Fibroblast of lung (primary cell): ENCODE data around the gene AZU1.

Experiments used
- EZH2 ChIP-seq: IDR thresholded peaks from 2 replicates; pipeline ENCODE4 v1.5.1; 2012; ENCODE audit warnings: low read length, control low read depth, mild to moderate bottlenecking; ENCODE audit errors: missing control alignments
- TF ChIP-seq, protein P1 (sequence below), 2 donors: IDR thresholded peaks in 1 of 2; conservative IDR thresholded peaks in 1 of 2; 1 replicate in 1 of 2; 2 replicates in 1 of 2; pipeline ENCODE4 v1.5.1; 2011 to 2012; ENCODE audit warnings: low read length in 2 of 2, control low read depth in 1 of 2, inconsistent platforms in 1 of 2, low read depth in 1 of 2, mild to moderate bottlenecking in 1 of 2

DNA sequence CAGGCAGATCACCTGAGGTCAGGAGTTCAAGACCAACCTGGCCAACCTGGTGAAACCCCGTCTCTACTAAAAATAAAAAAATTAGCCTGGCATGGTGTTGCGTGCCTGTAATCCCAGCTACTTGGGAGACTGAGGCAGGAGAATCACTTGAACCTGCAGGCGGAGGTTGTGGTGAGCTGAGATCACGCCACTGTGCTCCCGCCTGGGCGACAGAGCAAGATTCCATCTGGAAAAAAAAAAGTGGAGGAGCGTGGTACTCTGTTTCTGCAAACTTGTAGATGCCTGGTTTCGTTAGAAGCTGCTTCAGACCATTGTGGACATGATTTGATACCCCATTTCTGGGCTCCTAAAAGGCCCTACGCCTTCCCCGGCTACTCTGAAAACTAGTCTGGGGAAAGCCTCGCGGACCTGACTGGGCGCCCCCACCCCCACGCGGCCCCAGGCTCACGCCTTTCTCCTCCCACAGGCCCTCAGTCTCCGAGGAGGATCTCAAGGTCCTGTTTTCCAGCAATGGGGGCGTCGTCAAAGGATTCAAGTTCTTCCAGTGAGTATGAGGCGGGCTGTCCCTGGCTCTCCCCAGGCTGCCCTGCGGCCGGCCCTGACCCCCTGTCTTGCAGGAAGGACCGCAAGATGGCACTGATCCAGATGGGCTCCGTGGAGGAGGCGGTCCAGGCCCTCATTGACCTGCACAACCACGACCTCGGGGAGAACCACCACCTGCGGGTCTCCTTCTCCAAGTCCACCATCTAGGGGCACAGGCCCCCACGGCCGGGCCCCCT lies 17.4 kb upstream of the AZU1 start:
- TF ChIP-seq, protein P1, sequence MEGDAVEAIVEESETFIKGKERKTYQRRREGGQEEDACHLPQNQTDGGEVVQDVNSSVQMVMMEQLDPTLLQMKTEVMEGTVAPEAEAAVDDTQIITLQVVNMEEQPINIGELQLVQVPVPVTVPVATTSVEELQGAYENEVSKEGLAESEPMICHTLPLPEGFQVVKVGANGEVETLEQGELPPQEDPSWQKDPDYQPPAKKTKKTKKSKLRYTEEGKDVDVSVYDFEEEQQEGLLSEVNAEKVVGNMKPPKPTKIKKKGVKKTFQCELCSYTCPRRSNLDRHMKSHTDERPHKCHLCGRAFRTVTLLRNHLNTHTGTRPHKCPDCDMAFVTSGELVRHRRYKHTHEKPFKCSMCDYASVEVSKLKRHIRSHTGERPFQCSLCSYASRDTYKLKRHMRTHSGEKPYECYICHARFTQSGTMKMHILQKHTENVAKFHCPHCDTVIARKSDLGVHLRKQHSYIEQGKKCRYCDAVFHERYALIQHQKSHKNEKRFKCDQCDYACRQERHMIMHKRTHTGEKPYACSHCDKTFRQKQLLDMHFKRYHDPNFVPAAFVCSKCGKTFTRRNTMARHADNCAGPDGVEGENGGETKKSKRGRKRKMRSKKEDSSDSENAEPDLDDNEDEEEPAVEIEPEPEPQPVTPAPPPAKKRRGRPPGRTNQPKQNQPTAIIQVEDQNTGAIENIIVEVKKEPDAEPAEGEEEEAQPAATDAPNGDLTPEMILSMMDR (conservative IDR thresholded peaks at IDR 0.05 in 1 of 2, IDR thresholded peaks at IDR 0.05 in 1 of 2; ENCODE audit: low read depth in 1 of 2, low read length in 2 of 2) = no peak
- no peak for TF ChIP-seq EZH2
